CD4-positive, alpha-beta T cell treated with Interleukin-1 beta for 1 hour (primary cell): Measurements from ENCODE around the gene CA14.
A peak's percentile ranks its signal among the peaks of the same experiment; 100 is the strongest.
"Not testable (repeated sequence)": the region's sequence is repeated elsewhere in the genome, so short reads cannot be mapped to it uniquely, and the experiment has no call there.

Source experiments
- DNase-seq, 2 donors: peaks; one replicate each; pipeline ENCODE4 v3.0.0-alpha.2; 2020 to 2022

The CA14 gene

DNA sequence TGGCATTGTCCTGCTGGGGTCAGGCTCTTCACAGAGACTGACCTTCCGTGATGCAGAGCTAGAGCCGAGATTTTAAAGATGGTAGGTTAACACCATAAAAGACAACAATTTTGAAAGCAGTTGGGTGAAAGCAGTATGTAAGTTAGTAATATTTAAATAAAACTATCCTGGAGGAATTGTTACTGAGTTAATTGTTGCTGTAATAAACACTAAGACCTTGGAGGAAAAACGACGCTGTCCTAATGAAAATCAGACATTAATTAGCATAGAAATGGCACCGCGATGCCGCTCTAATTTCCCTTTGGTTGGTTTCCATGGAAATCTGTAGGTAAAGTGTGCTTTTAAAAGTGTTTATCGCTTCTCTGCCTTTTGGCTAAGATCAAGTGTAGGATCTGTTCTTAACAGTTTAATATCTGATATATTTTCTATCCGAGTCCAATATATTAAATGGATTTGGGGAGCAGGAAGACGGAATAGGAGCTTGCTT is 20.9 kb upstream of the CA14 start:
- DNase-seq: no peak

- not testable (repeated sequence) for DNase-seq
Observed at GRCh38 chr1:150237176-150237575, 20.4 kb upstream of the CA14 start.

- no peak for DNase-seq
Observed at GRCh38 chr1:150237746-150238145, 19.8 kb upstream of the CA14 start.

- DNase-seq: no peak
Observed at GRCh38 chr1:150243003-150243402, 14.6 kb upstream of the CA14 start.

DNA sequence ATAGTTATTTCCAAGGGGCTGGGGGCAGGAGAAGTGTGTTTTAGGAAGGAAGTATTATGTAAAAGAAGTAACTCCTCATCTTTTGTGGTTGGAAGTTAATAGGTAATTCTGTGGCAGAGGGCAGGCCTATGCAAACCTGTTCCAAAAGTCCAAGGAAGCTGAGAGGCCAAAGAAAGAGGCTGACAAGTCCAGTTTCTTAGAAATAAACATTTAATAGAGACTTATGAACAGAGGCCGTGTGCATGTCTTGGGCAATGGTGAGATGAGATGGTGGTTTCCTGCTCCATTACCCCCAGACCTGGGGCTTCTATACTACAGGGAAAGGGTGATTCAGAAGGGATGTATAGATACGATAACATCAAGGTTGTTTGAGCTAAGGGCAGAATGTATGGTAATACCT is 7.6 kb upstream of the CA14 start:
- DNase-seq: no peak

DNA sequence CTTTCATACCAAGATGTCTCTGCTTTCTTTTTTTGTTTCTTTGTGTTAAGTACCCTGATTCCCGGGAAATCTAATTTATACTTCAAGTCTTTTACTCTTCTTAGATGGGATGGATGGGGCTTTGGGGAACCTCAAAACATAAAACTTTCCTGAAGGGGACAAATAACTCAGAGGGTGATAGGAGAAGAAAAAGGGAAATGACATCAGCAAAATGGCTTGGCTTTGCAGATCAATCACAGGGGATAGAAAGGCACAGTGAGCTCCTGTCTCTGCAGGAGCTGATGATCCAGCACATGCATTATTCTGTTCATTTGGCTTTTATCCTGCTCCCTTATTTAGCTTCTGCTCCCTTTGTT is 1.4 kb upstream of the CA14 start:
- no peak for DNase-seq

GRCh38 chr1:150256554-150257341 is 826 bp upstream of the CA14 start:
- no peak for DNase-seq

- DNase-seq: no peak
Observed at GRCh38 chr1:150259217-150259616, 1.6 kb downstream of the CA14 start.

DNA sequence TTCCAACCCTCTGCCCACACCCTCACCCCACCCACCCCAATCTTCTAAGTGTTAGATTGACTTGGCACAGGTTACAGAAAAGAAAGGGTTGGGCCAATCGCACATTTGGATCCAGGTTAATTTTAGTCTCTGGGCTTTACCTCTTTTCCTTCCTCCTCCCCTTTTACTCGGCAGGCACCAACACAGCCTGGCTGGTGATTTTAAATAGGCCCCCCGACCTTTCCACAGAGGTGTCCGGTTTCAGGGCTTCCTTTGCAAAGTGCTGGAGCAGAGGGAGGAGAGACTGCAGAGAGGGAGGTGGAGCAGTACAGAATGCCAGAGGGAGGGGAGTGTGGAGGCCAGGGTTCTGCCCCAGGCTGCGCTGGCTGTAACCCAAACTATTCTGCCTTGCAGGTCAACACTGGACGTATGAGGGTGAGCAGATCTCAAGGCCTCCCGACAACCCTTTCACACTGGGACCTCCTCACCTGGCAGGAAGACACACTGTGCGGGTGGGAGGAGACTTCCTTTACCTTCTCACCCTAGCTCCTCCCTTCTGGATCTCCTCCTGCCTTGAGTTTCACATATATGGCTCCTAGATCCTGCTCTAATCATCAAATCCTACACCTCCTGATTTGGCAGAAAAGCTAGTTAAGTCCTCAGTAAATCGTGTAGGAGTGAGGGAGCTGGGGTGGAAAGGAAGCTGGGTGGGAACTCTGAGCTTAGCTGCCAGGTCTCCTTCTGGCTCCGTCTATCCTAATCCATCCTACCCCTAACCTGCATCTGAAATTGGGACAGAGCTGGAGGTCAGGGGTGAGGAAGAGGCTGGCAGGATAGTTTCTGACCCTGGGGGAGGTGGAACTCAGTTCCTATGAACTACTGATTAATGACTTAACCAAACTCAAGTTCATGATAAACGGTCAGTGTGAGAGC is 2.4 kb downstream of the CA14 start:
- no peak for DNase-seq

DNA sequence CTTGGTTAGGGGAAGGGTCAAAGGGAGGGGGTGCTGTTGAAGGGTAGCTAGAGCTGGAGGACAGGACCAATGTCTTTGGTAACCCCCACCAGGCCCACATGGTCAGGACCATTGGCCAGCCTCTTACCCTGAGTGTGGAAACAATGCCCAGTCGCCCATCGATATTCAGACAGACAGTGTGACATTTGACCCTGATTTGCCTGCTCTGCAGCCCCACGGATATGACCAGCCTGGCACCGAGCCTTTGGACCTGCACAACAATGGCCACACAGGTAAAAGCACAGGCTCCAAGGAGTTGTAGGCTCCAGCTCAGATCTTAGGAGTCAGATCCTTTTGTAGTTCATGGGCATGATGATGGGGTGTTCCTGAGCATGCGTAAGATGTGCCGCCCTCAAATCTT is 3.8 kb downstream of the CA14 start:
- no peak for DNase-seq

GRCh38 chr1:150262388-150263320 is 5.1 kb downstream of the CA14 start:
- no peak for DNase-seq

DNA sequence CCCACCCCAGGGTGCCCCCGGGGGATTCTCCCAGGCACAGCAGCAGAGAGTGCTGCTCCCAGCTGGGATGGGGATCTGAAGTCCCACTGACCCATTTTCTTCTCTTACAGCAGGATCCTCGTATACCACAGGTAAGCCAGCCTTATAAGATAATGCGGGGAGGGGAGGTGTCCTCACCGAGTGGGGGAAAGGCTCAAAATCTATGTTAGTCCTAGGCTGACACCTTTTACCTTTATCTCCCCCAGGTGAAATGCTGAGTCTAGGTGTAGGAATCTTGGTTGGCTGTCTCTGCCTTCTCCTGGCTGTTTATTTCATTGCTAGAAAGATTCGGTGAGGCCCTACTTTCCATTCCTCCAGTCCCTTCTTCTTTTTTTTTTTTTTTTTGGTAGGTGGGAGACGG is 6.0 kb downstream of the CA14 start:
- DNase-seq: no peak

DNA sequence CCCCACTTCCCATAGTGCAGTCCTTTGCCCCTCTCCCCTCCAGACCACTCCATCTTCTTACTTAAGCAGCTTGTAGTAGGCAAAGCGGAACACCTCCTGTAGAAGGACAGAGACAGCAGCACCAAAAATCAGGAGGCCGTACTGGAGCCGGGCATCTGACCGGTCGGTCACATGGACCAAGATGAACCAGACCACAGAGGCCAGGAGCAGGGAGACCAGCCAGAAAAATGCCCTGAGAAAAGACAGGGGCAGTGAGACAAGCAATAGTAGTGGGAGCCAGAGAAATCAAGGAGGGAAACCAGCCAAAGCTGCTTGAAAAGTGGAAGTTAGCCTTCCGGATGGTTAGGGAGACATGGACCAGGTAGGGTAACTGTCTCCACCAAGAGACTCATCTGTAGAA is 10.3 kb downstream of the CA14 start:
- no peak for DNase-seq

- peak; percentile 59 to 65 for DNase-seq
Observed at GRCh38 chr1:150268340-150268704, 10.7 kb downstream of the CA14 start.

DNA sequence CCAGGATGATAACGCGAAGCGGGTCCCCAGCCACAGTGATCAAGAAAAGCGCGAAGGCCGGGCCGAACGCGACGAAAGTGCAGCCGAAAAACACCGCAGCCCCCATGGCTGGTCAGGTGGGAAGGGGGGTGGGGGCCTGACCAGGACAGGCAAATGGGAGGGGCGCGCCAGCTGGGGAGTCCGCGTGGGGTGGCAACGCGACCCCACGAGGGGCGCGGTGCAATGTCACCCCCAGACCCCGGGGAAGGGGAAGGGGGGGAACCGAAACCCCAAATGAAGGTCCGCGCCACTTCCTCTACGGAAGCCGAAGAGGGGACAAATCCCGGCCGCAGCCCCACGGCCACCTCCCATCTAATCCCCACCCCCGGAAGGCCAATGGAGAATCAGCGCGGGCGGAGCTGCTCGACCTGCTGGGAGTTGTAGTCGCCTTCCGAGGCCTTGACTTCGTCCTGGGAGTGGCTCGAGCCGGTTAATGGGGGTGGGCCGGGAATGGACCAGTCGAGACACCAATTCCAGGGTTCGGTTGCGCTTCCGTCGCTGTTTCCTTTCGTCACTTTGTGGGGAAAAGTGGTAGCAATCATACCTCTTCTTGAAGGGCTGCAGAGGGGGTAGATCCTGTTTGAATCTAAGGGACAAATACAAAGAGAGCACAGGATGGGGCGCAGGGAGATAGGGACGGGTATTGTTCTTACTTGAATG is 11.3 kb downstream of the CA14 start, which contains the start of gene APH1A:
TSS of gene APH1A (minus strand) at position 312 of the 699 bp plus-strand sequence. CDS start at position 106, 206 bp downstream.
- peak; percentile 94 to 95 for DNase-seq

GRCh38 chr1:150269451-150269850 is 11.9 kb downstream of the CA14 start:
- no peak for DNase-seq

DNA sequence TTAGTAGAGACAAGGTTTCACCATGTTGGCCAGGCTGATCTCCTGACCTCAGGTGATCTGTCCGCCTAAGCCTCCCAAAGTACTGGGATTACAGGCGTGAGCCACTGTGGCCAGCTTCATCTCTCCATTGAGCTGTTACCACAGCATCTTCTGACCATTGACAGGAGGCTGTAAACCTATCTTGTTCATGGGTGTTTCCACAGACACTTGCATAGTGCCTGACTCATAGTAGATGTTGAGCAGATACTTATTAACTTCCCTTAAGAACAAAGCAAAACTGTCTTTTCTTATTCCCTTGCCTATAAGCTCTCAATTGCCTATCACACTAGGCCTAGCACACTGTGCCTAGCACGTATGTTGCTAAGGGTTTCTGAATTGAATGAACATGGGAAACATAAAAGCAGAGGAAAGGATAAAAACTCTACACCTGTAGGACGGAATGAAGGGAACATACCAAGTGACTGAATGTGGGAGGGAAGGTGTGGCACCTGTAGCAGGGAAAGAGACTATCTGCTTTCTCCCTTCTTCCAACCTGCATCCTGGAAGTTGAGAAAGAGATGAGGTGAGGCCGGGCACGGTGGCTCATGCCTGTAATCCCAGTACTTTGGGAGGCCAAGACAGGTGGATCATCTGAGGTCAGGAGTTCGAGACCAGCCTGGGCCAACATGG is 13.9 kb downstream of the CA14 start:
- DNase-seq: no peak

GRCh38 chr1:150273311-150273710 is 15.7 kb downstream of the CA14 start:
- DNase-seq: no peak

DNA sequence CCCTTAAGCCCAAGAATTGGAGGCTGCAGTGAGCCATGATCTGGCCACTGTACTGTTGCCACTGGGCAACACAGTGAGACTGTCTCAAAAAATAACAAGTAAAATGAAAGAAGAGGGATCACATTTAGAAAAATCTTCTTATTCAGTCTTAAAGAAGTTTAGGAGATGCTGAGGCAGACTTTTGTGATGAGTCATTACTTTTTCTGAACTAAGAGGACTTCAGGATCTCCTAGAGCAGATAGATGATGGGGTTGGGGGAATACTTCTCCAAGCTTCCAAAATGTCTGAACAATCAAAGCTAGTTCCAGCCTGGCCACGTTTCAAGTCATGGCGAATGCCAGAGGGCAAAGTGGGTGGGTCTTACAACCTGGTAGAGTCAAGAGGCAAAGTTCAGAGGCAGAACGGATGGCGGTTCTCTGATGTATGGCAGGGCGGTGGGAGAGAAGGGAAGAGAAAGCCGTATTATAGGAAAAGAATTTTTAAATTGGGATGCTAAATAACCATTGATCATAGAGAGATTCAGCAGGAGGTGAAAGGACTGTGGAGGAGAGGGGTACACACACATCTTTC is 22.6 kb downstream of the CA14 start:
- no peak for DNase-seq

DNA sequence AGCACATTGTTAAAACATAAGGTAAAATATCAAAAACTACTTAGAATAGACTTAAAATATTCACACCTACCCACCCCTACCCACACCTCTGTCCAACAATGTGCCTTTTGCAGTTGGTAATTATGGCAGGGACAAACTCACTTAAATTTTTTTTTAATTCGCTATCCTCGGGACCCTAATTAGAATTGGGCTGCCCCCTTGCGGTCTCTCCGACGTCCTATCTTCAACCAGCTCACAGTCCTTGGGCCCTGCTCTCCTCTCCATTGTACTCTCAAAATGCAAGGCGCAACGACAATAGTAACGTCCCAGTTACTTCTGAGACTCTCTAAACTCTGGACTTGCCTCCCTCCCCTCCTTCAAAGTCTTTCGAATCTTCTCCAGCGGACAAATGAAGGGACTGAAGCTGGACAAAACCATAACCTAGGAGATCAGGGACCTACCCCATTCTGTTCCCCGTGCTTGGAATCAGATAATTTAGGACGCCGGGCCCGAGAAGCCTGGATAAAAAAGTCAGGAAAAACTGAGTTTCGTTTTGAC is 23.7 kb downstream of the CA14 start:
- DNase-seq: peak; percentile 71
